Retina (tissue), 1 donor: ENCODE results near the gene ANKRD13D.

Source experiments
- DNase-seq: peaks from one replicate; pipeline ENCODE4 v3.0.0-alpha.2; 2016

The ANKRD13D gene

DNA sequence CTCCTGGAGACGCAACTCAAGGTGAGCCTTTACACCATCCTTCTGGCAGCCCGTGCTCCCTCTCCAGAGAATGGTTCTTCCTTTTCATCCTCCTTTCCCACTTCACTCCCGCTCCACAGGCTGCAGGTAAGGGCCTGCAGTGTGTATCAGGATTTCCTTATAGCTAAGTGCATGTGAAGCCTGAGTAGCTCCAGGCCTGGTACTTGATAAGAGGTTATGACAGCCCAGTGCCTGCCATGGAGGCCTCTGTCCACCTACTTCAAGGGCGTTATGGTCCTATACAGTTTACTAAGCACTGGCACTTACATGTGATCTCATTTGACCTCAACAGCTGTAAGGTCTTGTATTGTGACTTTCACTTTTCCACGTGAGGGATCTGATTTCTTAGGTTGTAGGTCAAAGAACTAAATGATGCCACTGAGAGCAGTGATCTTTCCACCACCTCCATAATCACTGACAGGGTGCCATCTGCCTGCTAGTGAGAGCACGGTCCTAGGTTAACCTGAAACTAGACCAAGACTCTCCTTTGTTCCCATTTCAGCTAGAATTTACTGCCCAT lies 32.3 kb downstream of the ANKRD13D start:
- no peak for DNase-seq

GRCh38 chr11:67322049-67322448 lies 32.9 kb downstream of the ANKRD13D start:
- DNase-seq: no peak

GRCh38 chr11:67323526-67323925 lies 34.4 kb downstream of the ANKRD13D start:
- DNase-seq: no peak

DNA sequence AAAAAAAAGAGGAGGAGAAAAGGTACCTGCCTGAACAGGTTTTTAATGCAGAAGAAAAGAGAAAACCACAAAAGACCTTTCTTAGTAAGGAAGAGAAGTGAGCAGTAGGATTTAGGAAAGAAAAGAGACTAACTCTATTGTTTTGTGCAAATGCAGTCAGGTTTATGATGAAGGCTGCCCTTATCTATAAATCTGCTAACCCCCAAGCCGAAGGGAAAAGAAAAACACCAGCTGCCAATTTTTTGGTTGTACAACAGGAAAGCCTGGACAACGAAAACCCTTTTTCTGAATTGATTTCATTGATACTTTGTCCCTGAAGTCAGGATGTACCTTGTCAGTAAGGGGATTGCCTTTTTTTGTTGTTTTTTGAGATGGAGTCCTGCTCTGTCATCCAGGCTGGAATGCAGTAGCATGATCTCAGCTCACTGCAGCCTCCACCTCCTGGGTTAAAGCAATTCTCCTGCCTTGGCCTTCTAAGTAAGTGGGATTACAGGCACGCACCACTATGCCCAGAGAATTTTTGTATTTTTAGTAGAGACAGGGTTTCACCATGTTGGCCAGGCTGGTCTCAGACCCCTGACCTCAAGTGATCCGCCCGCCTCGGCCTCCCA lies 43.1 kb downstream of the ANKRD13D start:
- DNase-seq: no peak

GRCh38 chr11:67337257-67337656 lies 48.2 kb downstream of the ANKRD13D start:
- DNase-seq: no peak

DNA sequence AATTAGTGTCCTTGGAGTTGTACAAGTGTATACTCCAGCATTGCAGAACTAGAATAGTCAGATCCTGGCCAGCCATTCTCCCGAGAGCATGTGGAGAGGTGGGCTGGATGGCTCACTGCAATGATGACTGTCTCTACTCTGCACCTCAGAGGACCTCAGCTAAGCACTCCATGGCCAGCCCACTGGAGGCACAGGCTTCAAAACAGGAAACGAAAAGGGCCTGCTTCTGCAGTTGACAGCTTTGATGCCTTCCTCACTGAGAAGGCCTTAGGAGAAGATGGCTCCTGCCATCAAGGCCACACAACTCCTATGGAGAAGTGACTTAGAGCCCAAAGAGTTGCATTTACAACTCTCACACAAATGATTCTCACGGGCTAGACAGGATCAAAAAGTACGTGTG lies 55.2 kb downstream of the ANKRD13D start:
- DNase-seq: no peak

DNA sequence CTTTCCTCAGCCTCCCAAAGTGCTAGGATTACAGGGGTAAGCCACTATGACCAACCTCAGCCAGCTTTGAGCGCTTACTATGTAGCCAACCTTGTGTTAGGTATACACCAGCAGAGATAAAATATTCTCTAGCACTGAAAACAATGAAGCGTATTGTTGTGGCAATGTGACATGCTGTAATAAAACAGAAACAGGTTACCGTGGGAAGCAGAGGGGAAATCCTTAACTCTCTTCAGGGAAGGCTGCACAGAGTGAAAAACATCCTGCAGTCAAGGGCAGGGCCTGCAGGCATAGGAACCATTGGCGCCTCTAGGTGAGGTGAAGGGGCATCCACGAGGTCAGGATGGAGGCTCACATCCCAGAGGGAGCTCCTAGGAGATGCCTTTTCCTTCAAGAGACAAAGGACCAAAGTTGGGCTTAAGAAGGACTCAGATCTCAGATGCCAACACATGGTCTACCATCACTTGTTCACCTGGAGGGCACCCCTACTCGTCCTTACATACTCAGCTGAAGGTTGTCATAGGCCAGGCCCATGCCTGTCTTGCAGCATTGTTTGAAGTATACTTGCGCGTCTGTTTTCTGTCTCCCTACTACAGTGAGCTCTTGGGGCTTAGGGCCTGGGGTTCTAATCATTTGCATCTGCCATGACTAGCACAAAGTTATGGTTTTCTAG lies 56.3 kb downstream of the ANKRD13D start:
- no peak for DNase-seq

DNA sequence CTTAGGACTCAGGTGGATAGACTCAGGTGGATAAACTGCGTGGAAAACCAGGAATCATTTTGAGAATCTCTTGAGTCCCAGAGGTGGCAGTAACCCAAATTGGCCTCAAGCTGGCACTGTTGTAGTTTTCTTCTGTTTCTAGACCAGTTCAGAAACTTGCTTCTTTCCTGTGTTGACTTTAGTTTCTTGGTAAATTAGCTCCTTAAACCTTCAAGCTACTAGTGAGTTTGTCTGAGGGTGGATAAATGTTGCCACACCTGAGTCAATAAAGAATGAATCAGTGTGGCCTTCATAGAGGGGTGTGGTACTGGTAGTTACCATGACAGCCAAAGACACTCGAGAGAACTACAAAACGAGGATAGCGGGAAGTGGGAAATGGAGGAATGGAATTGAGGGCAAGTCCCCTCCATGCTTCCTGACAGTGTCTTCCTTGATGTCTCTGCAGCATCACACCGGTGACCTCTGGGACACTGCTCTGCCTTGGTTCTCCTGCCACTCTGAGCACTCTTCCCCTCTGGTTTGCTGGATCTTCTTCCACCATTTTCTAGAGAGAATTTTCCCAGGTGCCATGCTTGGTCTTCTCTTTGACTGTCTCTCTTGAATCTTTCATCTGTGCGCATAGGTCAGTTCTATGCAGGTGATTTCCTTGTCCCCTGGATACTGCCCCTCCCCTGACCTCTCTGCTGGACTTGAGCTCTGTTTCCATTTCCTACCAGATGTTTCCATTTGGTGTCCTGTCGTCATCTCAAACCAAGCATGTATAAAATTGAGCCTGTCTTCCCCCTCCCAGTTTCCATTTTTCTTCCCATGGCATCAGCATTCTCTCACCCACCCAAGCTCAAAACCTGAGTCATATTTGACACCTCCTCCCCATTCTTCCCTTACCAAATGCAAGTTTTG lies 57.1 kb downstream of the ANKRD13D start:
- peak; percentile 12 for DNase-seq

DNA sequence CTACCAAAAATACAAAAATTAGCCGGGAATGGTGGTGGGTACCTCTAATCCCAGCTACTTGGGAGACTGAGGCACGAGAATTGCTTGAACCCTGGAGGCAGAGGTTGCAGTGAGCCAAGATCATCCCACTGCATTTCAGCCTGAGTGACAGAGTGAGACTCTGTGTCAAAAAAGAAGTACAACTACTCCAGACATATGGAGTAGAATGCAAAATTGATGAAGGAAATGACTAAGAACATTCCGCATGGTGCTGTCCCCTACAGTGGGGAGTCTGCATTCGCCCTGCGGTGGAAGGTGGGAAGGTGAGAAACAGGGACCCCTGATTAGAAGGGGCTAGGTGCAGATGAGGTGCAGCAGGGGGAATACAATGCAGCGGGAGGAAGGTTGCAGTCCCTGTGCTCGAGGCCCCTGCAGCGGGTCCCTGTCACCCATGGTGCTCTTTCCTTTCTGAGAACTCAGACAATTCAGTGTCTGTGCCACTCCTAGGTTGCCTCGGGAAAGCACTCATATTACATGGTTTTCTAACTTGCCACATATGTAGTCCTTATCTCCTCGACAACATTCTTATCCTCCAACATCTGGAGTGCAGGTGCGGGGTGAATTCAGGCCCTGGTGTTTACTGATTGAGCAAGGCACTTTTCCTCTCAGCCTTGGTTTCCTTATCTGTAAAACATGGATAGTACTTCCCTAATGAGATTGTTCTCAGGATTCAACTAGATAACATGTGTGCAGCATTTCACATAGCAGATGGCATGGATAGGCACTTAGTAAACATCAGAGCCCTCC lies 59.1 kb downstream of the ANKRD13D start:
- DNase-seq: no peak

DNA sequence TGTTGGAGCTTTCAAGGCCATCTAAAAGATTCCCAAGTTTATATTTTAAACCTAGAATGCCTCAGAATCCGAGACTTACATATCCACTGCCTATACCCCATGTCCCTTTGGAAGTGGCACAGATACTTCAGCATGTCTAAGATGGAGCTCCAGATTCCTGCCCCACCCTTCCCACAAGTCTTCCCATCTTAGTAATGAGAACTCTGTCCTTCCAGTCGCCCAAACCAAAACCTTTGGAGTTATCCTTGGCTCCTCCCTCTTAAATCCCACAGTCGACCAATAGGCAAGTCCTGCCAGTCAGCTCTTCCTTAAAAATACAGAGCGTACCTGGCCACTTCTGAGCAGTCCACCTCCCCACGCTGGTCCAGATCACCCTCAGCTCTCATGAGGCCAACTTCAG lies 59.9 kb downstream of the ANKRD13D start:
- no peak for DNase-seq

GRCh38 chr11:67349457-67349856 lies 60.4 kb downstream of the ANKRD13D start:
- no peak for DNase-seq

DNA sequence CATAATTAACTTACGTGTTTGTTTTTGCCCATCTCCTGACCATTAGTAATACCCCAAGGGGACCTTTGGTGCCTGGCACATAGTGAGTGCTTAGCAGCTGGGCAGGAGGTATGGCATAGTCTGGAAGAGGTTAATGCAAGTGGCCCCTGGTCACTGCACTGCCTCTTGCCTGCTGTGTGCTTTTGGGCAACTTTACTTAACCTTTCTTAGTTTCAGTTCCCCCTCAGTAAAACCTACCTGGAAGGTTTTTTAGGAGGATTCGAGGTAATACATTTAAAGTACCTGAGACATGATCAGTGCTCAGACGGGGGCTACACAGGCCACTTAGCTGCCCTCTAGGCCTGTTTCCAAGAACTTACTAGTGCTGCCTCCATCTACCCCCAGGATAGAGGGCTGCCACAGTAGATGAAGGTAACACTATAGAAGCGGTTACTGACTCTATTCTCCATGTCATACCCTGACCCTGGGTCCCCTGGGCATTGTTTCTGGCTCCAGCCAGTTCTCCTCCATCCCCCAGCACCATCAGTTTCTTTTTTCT lies 60.9 kb downstream of the ANKRD13D start:
- DNase-seq: no peak

- DNase-seq: peak; percentile 69
Measured at GRCh38 chr11:67351275-67352005, 62.3 kb downstream of the ANKRD13D start.
